WTC11 (cell line): ENCODE results near the gene CYLD. TPM values are rescaled to one million over a fixed set of nuclear protein-coding genes. Genes with fewer than 3 reads are reported as not detected.

ENCODE experiments used
- ATAC-seq: fragments of 200-7000 bp; cut with Tn5 transposase; 2 replicates; pipeline ENCODE4 v1.10.0; 2021; ENCODE audit warnings: mild to moderate bottlenecking, moderate library complexity
- CTCF ChIA-PET: fragments of 300-600 bp; sonication (Branson Sonifier 250); formaldehyde crosslinking; loops from one replicate; lab custom pipeline; 2021; ENCODE audit warnings: antibody characterized with exemption; lab: Charles Lee
- POLR2A ChIA-PET: fragments of 350-600 bp; sonication (Branson Sonifier 250); formaldehyde crosslinking; loops from one replicate; lab custom pipeline; 2021; ENCODE audit warnings: antibody characterized with exemption; lab: Charles Lee
- DNase-seq: peaks from one replicate; pipeline ENCODE4 v3.0.0; 2021; ENCODE audit warnings: low spot score
- H3K27ac Mint-ChIP-seq: 2 replicates; pipeline ENCODE4 v1.8.0; 2021; ENCODE audit warnings: mixed read lengths
- H3K27me3 Mint-ChIP-seq: 2 replicates; pipeline ENCODE4 v1.8.0; 2021; ENCODE audit warnings: low read depth, mild to moderate bottlenecking, moderate library complexity, mixed read lengths
- H3K36me3 Mint-ChIP-seq: 2 replicates; pipeline ENCODE4 v1.8.0; 2021; ENCODE audit warnings: mixed read lengths
- H3K4me1 Mint-ChIP-seq: 2 replicates; pipeline ENCODE4 v1.8.0; 2022; ENCODE audit warnings: mixed read lengths
- H3K4me3 Mint-ChIP-seq: 2 replicates; pipeline ENCODE4 v1.8.0; 2021; ENCODE audit warnings: mild to moderate bottlenecking, moderate library complexity, mixed read lengths
- H3K9me3 Mint-ChIP-seq: 2 replicates; pipeline ENCODE4 v1.8.0; 2021; ENCODE audit warnings: mixed read lengths
- CBFB ChIP-seq: sonication (generic); formaldehyde crosslinking; IDR thresholded peaks from 2 replicates; pipeline ENCODE4 v1.8.1; 2022; ENCODE audit warnings: mild to moderate bottlenecking, low read depth, missing genetic modification reagents
- CREB1 ChIP-seq: sonication (generic); formaldehyde crosslinking; IDR thresholded peaks from 2 replicates; pipeline ENCODE4 v1.8.0; 2023; ENCODE audit warnings: mild to moderate bottlenecking, missing genetic modification reagents
- GRHL2 ChIP-seq: fragments of 250-450 bp; sonication (Bioruptor Pico); IDR thresholded peaks from 2 replicates; pipeline ENCODE4 v1.8.0; 2022; ENCODE audit warnings: mild to moderate bottlenecking, moderate library complexity; ENCODE audit not compliant: insufficient replicate concordance, severe bottlenecking
- MXD4 ChIP-seq: fragments of 250-450 bp; sonication (Bioruptor Pico); IDR thresholded peaks from 2 replicates; pipeline ENCODE4 v1.8.0; 2021; ENCODE audit warnings: mild to moderate bottlenecking, moderate library complexity, borderline replicate concordance
- NFYB ChIP-seq: sonication (generic); formaldehyde crosslinking; conservative IDR thresholded peaks from 2 replicates; pipeline ENCODE4 v1.8.0; 2022; ENCODE audit warnings: low read depth, missing genetic modification reagents
- RORB ChIP-seq: fragments of 250-450 bp; sonication (Bioruptor Pico); IDR thresholded peaks from 2 replicates; pipeline ENCODE4 v1.9.0; 2021; ENCODE audit warnings: mild to moderate bottlenecking
- SMAD4 ChIP-seq: sonication (generic); formaldehyde crosslinking; IDR thresholded peaks from 2 replicates; pipeline ENCODE4 v1.8.0; 2022; ENCODE audit warnings: mild to moderate bottlenecking, missing genetic modification reagents
- SOX15 ChIP-seq: fragments of 250-450 bp; sonication (Bioruptor Pico); IDR thresholded peaks from 2 replicates; pipeline ENCODE4 v1.9.0; 2021; ENCODE audit warnings: mild to moderate bottlenecking
- TCF7 ChIP-seq: sonication (generic); formaldehyde crosslinking; IDR thresholded peaks from 2 replicates; pipeline ENCODE4 v1.8.0; 2022; ENCODE audit warnings: mild to moderate bottlenecking, low read depth, missing genetic modification reagents, moderate library complexity
- TEAD1 ChIP-seq: sonication (generic); formaldehyde crosslinking; IDR thresholded peaks from 2 replicates; pipeline ENCODE4 v1.8.0; 2022; ENCODE audit warnings: mild to moderate bottlenecking, missing genetic modification reagents
- ZBTB21 ChIP-seq: sonication (generic); formaldehyde crosslinking; IDR thresholded peaks from 2 replicates; pipeline ENCODE4 v1.8.1; 2023; ENCODE audit warnings: mild to moderate bottlenecking, missing genetic modification reagents, borderline replicate concordance
- ZNF121 ChIP-seq: sonication (generic); formaldehyde crosslinking; IDR thresholded peaks from 2 replicates; pipeline ENCODE4 v1.8.0; 2023; ENCODE audit warnings: missing genetic modification reagents
- ZNF219 ChIP-seq: sonication (generic); formaldehyde crosslinking; IDR thresholded peaks from 2 replicates; pipeline ENCODE4 v1.8.0; 2023; ENCODE audit warnings: missing genetic modification reagents, mild to moderate bottlenecking, borderline replicate concordance
- total RNA-seq: library from RNA; stranded (reverse); gene quantifications from 3 replicates; pipeline ENCODE4 v1.2.3, GENCODE V29; 2021
- TF ChIP-seq, protein P1 (sequence below): sonication (generic); formaldehyde crosslinking; IDR thresholded peaks from 2 replicates; pipeline ENCODE4 v1.8.0; 2023; ENCODE audit warnings: mild to moderate bottlenecking, missing genetic modification reagents
- TF ChIP-seq, protein P2 (sequence below): sonication (generic); formaldehyde crosslinking; conservative IDR thresholded peaks from 2 replicates; pipeline ENCODE4 v1.8.1; 2023; ENCODE audit warnings: mild to moderate bottlenecking, low read depth, missing genetic modification reagents, moderate library complexity
- TF ChIP-seq, protein P3 (sequence below): fragments of 250-450 bp; sonication (Bioruptor Pico); IDR thresholded peaks from 2 replicates; pipeline ENCODE4 v1.9.0; 2021; ENCODE audit warnings: mild to moderate bottlenecking
- TF ChIP-seq, protein P4 (sequence below): fragments of 250-450 bp; sonication (Bioruptor Pico); IDR thresholded peaks from 2 replicates; pipeline ENCODE4 v2.1.2; 2022; ENCODE audit warnings: mild to moderate bottlenecking, moderate library complexity
- TF ChIP-seq, protein P5 (sequence below): sonication (generic); formaldehyde crosslinking; IDR thresholded peaks from 2 replicates; pipeline ENCODE4 v1.8.1; 2022; ENCODE audit warnings: low read depth, mild to moderate bottlenecking, moderate library complexity, missing genetic modification reagents, borderline replicate concordance

Gene CYLD
- total RNA-seq, 1 experiment from 2014 or later = 10.8 TPM

DNA sequence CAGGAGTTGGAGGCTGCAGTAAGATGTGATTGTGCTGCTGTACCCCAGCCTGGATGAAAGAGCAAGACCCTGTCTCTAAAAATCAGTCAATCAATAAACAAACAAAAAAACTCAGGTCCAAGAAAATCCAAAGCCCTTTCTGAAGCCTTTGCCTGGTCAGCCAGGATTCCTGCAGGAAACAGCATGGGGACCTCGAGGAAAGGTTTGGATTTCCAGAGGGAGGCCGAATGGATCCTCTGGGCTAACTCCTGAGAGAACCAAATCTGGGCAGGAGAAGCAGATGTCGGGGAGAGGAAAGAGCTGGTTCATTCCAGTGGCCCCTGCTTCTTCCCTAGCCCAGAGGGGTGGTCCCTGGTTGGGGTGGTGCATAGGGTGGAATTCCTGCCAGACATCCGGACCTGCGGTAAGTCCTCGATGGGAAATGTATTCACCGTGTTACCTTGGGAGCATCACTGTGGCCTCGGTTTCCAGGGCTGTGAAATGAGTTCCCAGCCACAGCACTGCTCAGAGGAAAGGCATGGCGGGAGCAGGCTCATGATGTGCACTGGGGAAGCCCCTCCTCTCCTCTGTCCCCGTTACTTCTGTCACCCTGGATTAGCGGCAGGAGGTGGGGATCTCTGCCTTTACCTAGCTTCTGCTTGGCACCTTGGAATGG lies 75.1 kb downstream of the CYLD start:
- Mint-ChIP-seq H3K36me3 (no peaks in the 10 kb centered on the region), H3K27ac (no peak overlapping the region), H3K4me3 (no peak overlapping the region), H3K27me3 (no peaks in the 10 kb centered on the region), H3K9me3 (no peaks in the 10 kb centered on the region)
- TF ChIP-seq, protein P1, sequence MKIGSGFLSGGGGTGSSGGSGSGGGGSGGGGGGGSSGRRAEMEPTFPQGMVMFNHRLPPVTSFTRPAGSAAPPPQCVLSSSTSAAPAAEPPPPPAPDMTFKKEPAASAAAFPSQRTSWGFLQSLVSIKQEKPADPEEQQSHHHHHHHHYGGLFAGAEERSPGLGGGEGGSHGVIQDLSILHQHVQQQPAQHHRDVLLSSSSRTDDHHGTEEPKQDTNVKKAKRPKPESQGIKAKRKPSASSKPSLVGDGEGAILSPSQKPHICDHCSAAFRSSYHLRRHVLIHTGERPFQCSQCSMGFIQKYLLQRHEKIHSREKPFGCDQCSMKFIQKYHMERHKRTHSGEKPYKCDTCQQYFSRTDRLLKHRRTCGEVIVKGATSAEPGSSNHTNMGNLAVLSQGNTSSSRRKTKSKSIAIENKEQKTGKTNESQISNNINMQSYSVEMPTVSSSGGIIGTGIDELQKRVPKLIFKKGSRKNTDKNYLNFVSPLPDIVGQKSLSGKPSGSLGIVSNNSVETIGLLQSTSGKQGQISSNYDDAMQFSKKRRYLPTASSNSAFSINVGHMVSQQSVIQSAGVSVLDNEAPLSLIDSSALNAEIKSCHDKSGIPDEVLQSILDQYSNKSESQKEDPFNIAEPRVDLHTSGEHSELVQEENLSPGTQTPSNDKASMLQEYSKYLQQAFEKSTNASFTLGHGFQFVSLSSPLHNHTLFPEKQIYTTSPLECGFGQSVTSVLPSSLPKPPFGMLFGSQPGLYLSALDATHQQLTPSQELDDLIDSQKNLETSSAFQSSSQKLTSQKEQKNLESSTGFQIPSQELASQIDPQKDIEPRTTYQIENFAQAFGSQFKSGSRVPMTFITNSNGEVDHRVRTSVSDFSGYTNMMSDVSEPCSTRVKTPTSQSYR (CRISPR knock-in tag) = no peak
- TF ChIP-seq SMAD4 (CRISPR knock-in tag) = no peak
- TF ChIP-seq, protein P2, sequence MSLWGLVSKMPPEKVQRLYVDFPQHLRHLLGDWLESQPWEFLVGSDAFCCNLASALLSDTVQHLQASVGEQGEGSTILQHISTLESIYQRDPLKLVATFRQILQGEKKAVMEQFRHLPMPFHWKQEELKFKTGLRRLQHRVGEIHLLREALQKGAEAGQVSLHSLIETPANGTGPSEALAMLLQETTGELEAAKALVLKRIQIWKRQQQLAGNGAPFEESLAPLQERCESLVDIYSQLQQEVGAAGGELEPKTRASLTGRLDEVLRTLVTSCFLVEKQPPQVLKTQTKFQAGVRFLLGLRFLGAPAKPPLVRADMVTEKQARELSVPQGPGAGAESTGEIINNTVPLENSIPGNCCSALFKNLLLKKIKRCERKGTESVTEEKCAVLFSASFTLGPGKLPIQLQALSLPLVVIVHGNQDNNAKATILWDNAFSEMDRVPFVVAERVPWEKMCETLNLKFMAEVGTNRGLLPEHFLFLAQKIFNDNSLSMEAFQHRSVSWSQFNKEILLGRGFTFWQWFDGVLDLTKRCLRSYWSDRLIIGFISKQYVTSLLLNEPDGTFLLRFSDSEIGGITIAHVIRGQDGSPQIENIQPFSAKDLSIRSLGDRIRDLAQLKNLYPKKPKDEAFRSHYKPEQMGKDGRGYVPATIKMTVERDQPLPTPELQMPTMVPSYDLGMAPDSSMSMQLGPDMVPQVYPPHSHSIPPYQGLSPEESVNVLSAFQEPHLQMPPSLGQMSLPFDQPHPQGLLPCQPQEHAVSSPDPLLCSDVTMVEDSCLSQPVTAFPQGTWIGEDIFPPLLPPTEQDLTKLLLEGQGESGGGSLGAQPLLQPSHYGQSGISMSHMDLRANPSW (CRISPR knock-in tag) = no peak
- no peak for TF ChIP-seq NFYB (CRISPR knock-in tag)
- TF ChIP-seq GRHL2 (CRISPR knock-in tag) = no peak
- TF ChIP-seq ZNF219 (CRISPR knock-in tag) = no peak
- no peak for TF ChIP-seq ZNF121
- TF ChIP-seq, protein P3, sequence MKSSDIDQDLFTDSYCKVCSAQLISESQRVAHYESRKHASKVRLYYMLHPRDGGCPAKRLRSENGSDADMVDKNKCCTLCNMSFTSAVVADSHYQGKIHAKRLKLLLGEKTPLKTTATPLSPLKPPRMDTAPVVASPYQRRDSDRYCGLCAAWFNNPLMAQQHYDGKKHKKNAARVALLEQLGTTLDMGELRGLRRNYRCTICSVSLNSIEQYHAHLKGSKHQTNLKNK = no peak
- TF ChIP-seq, all 79 proteins: peak for 0
- POLR2A ChIA-PET = no interaction called here
- peaks cover 3% of the 10 kb centered on the region for H3K4me1 Mint-ChIP-seq
- DNase-seq (no peak), ATAC-seq (no peak)
- CTCF ChIA-PET = interaction anchor here (6.4 kb wide), 1 partner anchor 10 kb away, joined by 48 read pairs; no protein-coding TSS in a partner anchor

DNA sequence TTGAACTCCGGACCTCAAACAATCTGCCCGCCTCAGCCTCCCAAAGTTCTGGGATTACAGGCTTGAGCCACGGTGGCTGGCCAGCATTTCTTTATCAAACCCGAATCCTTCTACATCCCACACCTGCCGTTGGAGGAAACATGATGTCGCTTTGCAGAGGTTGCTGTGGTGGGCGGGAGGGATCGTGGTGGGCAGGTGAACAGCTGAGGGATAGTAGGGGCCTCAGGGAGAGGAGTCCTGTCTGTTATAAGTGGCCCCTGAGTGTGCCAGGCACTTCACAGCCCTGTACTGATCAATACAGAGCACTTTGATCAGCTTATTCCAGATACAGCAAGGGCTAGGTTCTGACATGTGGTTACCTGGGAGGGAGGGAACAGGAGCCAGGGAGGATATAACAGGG lies 76.5 kb downstream of the CYLD start:
- H3K9me3 Mint-ChIP-seq = no peaks in the 10 kb centered on the region
- no peak overlapping the region for H3K27ac Mint-ChIP-seq
- H3K4me3 Mint-ChIP-seq = no peak overlapping the region
- DNase-seq (no peak), ATAC-seq (no peak)
- TF ChIP-seq, protein P4, sequence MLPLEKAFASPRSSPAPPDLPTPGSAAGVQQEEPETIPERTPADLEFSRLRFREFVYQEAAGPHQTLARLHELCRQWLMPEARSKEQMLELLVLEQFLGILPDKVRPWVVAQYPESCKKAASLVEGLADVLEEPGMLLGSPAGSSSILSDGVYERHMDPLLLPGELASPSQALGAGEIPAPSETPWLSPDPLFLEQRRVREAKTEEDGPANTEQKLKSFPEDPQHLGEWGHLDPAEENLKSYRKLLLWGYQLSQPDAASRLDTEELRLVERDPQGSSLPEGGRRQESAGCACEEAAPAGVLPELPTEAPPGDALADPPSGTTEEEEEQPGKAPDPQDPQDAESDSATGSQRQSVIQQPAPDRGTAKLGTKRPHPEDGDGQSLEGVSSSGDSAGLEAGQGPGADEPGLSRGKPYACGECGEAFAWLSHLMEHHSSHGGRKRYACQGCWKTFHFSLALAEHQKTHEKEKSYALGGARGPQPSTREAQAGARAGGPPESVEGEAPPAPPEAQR = no peak
- no peaks in the 10 kb centered on the region for H3K36me3 Mint-ChIP-seq
- H3K27me3 Mint-ChIP-seq = no peaks in the 10 kb centered on the region
- ChIA-PET POLR2A (no interaction called here), CTCF (interaction anchor here (6.4 kb wide), 1 partner anchor 12 kb away, joined by 48 read pairs; no protein-coding TSS in a partner anchor)
- peaks cover 3% of the 10 kb centered on the region for H3K4me1 Mint-ChIP-seq

DNA sequence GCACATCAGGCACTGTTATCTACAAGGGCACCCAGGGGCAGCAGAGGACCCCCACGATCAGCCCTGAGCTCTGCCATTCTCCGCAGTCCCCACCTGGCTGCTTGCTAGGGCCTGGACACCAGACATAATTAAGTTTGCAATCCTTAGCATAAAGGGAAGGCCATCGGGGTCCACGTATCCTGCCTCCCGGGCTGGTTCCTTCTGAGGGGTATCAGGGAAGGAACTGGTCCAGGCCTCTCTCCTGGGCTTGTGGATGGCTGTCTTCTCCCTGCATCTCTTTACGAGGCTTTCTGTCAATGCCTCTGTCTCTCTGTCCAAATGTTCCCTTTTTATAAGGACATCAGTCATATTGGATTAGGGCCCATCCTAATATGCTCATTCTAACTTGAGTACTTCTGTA lies 77.8 kb downstream of the CYLD start:
- H3K36me3 Mint-ChIP-seq = no peaks in the 10 kb centered on the region
- no peak for TF ChIP-seq CREB1
- no peak for ATAC-seq
- peaks cover 3% of the 10 kb centered on the region for H3K4me1 Mint-ChIP-seq
- no peak for DNase-seq
- ChIA-PET CTCF (interaction anchor here (6.4 kb wide), 1 partner anchor 13 kb away, joined by 48 read pairs; no protein-coding TSS in a partner anchor), POLR2A (no interaction called here)
- no peak overlapping the region for H3K27ac Mint-ChIP-seq
- H3K4me3 Mint-ChIP-seq = no peak overlapping the region
- no peaks in the 10 kb centered on the region for H3K27me3 Mint-ChIP-seq
- peaks cover 5% of the 10 kb centered on the region; the same call in 1 of the 2 replicates for H3K9me3 Mint-ChIP-seq

DNA sequence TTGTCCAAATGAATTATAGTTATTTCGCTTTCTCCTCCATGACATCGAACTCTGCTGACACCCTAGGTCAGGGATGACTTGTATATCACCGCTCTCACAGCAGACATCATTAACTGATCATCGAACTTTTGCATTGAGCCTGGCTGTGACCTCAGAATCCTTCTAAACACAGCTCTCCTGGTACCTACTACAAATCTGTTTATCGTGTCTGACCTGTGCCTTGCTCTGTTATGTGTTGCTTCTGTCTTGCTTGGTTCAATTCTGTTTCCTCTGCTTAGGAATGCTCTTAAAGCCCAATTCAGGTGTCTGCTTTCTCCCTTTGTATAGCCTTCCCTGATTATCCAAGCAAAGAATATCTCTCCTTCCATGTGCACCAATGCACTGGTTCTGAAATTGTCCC lies 78.3 kb downstream of the CYLD start:
- H3K4me3 Mint-ChIP-seq = no peak overlapping the region
- H3K27ac Mint-ChIP-seq = no peak overlapping the region
- no peaks in the 10 kb centered on the region for H3K27me3 Mint-ChIP-seq
- H3K4me1 Mint-ChIP-seq = peaks cover 3% of the 10 kb centered on the region
- POLR2A ChIA-PET = no interaction called here
- H3K36me3 Mint-ChIP-seq = no peaks in the 10 kb centered on the region
- CTCF ChIA-PET = interaction anchor here (6.4 kb wide), 1 partner anchor 14 kb away, joined by 48 read pairs; no protein-coding TSS in a partner anchor
- DNase-seq (no peak), ATAC-seq (no peak)
- H3K9me3 Mint-ChIP-seq = peaks cover 7% of the 10 kb centered on the region
- TF ChIP-seq CBFB (CRISPR knock-in tag) = no peak
- TF ChIP-seq, protein P5, sequence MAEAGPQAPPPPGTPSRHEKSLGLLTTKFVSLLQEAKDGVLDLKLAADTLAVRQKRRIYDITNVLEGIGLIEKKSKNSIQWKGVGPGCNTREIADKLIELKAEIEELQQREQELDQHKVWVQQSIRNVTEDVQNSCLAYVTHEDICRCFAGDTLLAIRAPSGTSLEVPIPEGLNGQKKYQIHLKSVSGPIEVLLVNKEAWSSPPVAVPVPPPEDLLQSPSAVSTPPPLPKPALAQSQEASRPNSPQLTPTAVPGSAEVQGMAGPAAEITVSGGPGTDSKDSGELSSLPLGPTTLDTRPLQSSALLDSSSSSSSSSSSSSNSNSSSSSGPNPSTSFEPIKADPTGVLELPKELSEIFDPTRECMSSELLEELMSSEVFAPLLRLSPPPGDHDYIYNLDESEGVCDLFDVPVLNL (CRISPR knock-in tag) = no peak
- no peak for TF ChIP-seq ZBTB21 (CRISPR knock-in tag)
- no peak for TF ChIP-seq SOX15
- TF ChIP-seq, protein P3 = no peak
- TF ChIP-seq RORB = no peak
- TF ChIP-seq TCF7 (CRISPR knock-in tag) = no peak
- no peak for TF ChIP-seq MXD4 (CRISPR knock-in tag)
- TF ChIP-seq TEAD1 (CRISPR knock-in tag) = no peak
